ENCODE results near the gene VDAC1. TPM values are rescaled to one million over a fixed set of nuclear protein-coding genes. Genes with fewer than 3 reads are reported as not detected.
"Not testable (repeated sequence)": the region's sequence is repeated elsewhere in the genome, so short reads cannot be mapped to it uniquely, and the experiment has no call there.

VDAC1 gene
- total RNA-seq, 1 donor from 2014 or later = 189 TPM

DNA sequence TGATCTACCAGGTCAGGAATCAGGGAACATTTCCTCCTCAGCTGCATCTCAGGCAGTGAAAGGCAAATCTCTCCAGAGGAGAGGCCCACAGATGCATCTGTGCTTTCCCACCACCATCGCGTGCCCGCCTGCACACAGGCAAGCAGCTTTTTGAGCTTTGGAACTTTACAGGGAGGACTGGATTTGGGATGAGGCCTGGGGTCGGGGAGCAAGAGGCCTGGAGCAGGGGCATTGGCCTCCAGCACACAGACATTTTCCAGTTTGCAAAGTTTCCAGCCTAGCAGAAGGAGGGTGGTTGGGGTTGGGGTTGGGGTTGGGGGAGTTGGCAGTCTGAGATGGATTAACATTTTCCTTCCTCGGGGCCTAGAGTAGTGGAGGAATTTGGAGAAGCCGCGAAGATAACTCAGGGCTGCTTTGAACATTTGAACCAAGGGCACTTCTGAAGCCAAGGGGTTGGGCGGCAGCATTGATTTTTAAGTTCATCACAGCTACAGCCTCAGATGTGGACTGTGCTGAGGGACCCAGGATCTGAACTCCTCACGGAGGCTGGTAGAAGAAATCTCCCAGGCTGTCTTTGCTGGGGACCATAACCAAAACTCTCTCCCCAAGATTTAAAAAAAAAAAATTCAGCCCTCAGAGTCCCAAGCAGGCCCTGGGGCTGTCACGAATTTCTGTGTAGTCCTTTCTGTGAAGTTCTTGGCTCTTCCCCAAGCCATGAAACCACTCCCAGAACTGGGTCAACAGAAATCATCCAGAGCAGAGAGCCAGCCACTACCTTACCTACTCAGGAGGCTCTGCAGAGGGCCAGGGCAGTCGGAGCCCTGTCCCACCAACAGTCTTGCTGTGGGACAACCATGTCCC, 61.9 kb downstream of the VDAC1 start:
- no peak for DNase-seq (ENCODE audit: low read depth in 2 of 2)

DNA sequence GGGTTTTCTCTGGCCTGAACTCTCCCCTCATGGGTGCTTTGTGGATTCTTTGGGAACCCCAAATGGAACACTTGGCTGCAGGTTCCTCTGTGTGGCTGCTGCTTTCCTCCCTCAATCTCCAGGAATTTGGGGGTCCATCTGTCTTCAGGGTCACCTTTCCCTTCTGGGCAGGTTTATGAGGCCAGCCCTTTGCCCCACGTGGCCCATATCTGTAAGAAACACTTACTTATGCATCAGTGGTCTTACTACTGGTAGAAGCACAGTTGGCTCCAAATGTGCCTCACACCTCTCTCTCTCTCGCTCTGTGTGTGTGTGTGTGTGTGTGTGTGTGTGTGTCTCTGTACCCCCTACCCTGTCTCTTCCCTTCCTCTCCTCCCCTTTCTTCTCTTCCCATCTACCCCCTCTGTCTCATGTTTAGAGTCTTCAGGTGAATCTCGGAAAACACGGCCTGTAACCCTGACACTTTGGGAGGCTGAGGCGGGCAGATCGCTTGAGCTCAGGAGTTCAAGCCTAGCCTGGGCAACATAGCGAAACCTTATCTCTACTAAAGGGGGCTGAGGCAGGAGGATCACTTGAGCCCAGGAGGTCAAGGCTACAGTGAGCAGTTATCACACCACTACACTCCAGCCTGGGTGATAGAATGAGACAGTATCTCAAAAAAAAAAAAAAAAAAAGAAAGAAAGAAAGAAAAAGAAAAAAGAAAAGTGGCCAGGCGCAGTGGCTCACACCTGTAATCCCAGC, 63.1 kb downstream of the VDAC1 start:
- DNase-seq (ENCODE audit: low read depth in 2 of 2) = no peak

DNA sequence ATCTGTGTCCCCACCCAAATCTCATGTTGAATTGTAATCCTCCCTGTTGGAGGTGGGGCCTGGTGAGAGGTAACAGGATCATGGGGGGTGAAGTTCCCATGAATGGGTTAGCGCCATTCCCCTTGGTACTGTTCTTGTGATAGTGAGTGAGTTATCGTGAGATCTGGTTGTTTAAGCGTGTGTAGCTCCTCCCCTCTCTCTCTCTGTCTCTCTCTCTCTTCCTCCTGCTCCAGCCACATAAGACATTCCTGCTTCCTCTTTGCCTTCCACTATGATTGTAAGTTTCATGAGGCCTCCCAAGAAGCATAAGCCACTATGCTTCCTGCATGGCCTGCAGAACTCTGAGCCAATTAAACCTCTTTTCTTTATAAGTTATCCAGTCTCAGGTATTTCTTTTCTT, 65.1 kb downstream of the VDAC1 start:
- DNase-seq (ENCODE audit: low read depth in 2 of 2) = no peak

DNA sequence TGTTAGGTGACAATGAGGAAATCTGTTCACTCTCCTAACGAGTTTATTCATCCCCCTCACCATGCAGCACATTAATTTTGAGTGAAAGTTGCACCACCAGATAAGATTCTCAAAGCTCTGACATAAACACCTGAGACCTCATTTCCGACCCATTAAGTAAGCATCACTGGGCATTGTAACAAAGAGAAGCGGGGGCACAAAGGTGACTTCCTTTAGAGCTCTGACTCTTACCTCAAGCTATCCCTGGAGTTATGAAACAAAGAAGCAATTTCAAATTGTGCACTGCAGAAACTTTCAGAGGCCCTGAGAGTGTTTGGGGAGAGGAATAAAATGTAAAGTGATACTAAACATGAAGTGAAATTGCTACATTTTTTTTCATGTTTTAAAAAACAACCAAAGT, 65.8 kb downstream of the VDAC1 start:
- peak; percentile 47 to 73 for DNase-seq (ENCODE audit: low read depth in 2 of 2)

DNA sequence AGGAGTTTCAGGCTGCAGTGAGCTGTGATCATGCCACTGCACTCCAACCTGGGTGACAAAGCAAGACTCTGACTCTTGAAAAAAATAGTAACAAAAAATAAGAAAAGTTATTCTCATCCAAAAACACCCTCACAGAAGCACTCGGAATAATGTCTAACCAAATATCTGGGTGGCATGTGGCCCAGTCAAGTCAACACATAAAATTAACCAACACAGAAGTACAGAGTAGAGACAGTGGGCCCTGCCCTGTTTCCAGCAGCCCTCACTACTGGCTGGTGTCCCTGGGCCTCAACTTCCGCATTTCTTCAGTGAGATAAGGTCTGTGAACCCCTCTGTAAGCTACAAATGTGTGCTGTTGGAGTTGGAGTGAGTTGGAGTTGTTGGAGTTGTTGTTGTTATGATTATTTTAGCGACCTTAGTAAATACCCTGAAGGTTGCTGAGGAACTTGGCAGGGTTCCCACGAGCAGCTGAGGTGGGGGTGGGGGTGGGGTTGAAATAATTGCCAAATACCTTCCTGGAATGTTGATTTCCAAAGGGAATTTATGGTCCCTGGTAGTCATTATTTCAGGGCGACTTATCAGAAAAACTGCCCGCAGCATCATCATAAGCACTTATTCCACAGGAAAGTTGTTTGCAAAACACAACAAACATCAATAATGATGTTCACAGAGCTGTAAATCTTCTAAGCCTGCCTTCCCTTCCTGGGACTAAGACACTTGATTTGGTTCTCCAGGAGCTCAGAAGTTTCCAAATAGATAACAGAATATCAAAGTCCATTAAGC, 66.5 kb downstream of the VDAC1 start:
- peak; percentile 5 to 6 for DNase-seq (ENCODE audit: low read depth in 2 of 2)

DNA sequence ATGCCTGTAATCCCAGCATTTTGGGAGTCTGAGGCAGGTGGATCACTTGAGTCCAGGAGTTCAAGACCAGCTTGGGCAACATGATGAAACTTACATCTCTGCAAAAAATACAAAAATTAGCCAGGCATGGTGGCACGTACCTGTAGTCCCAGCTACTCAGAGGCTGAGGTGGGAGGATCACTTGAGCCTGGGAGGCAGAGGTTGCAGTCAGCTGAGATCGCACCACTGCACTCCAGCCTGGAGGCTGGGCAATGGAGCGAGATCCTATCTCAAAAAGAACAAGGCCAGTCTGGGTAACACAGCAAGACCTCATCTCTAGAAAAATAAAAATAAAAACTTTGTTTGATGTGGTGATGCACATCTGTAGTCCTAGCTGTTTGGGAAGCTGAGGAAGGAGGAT, 67.1 kb downstream of the VDAC1 start:
- not testable (repeated sequence) for DNase-seq (ENCODE audit: low read depth in 2 of 2)

DNA sequence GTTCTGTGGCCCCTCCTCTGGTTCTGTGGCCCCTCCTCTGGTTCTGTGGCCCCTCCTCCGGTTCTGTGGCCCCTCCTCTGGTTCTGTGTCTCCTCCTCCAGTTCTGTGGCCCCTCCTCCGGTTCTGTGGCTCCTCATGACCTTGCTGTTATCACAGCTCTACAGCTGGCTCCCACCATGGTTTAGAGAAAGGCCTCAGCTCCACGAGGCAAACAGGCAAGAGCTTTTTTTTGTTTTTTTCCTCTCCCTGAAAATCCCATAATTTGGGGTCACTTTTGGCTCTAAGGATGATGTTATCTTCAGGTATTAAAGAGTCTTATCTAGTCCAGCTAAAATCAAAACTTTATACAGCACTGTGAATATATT, 68.1 kb downstream of the VDAC1 start:
- no peak for DNase-seq (ENCODE audit: low read depth in 2 of 2)

DNA sequence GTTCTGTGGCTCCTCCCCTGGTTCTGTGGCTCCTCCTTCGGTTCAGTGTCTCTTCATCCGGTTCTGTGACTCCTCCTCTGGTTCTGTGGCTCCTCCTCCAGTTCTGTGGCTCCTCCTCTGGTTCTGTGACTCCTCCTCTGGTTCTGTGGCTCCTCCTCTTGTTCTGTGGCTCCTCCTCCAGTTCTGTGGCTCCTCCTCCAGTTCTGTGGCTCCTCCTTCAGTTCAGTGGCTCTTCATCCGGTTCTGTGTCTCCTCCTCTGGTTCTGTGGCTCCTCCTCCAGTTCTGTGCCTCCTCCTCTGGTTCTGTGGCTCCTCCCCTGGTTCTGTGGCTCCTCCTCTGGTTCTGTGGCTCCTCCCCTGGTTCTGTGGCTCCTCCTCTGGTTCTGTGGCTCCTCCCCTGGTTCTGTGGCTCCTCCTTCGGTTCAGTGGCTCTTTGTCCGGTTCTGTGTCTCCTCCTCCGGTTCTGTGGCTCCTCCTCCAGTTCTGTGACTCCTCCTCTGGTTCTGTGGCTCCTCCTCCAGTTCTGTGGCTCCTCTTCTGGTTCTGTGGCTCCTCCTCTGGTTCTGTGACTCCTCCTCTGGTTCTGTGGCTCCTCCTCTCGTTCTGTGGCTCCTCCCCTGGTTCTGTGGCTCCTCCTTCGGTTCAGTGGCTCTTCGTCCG, 68.7 kb downstream of the VDAC1 start:
- not testable (repeated sequence) for DNase-seq (ENCODE audit: low read depth in 2 of 2)

DNA sequence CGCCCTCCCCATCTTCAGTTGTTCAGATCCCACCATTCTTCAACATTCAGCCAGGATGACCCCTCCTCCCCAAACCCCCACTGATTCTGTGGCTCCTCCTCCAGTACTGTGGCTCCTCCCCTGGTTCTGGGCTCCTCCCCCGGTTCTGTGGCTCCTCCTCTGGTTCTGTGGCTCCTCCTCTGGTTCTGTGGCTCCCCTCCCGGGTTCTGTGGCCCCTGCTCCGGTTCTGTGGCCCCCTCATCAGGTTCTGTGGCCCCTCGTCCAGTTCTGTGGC, 69.2 kb downstream of the VDAC1 start:
- DNase-seq (ENCODE audit: low read depth in 2 of 2) = no peak

DNA sequence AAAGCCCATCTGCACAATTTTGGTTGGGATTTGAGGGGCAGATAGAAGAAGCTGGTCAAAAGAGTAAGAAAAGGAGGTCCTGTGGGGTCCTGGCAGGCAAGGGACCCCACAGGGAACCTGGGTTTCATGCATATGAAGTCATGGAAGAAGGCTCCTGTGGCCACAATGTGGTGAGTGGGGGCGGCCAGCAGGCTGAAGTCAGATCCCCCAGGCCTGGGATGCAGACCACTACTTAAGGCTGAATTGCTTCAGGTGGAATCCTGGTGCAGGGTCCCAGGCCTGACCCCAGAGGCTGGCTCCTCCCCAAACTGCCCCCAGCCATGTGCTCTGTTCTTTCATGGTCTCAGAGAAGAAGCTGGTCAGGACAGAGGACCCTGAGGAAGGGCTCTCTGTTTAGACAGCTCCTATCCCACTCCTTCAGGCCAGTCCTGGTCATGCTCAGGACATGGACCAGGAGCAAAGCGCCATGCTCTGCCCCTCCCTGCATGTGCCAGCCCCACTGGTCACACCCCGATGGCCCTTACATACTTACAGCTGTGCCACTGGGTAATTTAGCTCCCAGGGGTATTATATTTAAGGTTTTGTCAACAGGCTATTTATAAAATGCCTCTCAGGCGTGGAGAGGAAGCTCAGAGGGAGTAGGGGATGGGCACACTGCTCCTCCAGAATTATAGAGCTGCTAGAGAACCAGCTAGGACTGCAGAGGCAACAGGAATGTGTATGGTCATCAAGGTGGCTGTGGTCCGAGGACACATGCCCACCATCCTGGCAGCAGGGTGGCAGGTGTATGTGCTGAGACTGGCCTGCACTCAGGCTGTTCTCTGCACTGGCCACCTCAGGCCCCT, 69.7 kb downstream of the VDAC1 start:
- no peak for DNase-seq (ENCODE audit: low read depth in 2 of 2)

DNA sequence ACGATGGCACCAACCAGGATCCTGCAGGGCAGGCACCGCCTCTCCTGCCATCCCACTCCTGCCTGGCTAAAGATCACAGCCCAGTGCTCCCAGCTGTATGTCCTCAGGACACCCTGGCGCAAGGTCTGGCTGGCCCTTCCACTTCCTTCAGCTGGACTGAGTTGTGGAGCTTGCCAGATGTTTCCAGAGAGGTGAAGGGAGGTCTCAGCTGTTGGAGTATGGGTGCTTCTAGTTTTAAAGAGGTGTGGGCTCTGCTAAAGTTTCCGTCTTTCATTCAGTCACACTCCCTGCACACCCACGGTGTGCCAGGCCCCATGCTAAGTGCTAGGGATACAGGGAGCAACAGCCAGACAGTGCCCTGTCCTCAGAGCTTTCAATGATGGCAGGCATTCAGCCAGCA, 70.5 kb downstream of the VDAC1 start:
- DNase-seq (ENCODE audit: low read depth in 2 of 2) = no peak

DNA sequence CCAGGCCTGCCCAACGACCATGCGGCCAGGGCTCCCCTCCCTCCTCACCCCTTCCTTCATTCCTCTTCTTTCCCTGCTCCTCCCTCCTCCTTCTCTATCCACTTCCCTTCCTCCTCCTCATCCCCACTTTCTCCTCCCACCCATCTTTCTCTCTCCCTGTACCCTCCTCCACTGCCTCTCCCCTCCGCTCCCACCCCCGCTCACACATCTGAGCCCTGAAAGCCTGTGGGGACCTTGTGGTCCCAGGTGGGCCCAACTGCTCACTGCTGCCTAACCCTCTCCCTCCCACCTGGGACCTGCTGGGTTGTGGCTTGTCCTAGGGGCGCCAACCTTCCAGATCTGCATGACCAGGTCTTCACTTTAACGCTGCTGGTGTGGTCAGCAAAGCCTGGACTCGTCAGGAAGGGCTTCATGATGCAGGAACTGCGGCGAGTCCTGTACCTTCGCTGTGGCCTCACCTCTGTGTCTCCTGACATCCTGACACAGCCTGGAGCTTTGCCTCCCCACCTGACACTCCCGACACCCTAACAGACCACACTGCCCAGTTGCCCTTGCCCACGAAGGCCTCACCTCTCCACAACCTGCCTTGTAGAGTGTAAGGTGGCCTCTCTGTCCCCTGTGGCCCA, 71.0 kb downstream of the VDAC1 start:
- DNase-seq (ENCODE audit: low read depth in 2 of 2) = no peak

DNA sequence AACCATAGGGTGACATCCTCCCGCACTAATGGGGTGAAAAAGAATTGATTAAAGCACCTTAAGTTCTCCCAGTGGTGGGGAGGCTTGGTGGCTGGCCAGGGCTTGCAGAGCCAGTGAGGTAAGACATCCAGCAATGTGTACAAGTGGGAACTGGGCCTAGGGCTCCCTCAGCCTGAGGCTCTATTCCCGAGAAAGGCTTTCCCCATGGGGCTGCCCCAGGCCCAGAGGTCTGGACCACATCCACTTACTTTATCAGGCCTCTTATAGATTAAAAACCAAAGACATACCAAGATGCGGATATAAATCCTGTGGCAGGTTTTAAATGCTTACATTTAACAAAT, 71.6 kb downstream of the VDAC1 start:
- no peak for DNase-seq (ENCODE audit: low read depth in 2 of 2)

DNA sequence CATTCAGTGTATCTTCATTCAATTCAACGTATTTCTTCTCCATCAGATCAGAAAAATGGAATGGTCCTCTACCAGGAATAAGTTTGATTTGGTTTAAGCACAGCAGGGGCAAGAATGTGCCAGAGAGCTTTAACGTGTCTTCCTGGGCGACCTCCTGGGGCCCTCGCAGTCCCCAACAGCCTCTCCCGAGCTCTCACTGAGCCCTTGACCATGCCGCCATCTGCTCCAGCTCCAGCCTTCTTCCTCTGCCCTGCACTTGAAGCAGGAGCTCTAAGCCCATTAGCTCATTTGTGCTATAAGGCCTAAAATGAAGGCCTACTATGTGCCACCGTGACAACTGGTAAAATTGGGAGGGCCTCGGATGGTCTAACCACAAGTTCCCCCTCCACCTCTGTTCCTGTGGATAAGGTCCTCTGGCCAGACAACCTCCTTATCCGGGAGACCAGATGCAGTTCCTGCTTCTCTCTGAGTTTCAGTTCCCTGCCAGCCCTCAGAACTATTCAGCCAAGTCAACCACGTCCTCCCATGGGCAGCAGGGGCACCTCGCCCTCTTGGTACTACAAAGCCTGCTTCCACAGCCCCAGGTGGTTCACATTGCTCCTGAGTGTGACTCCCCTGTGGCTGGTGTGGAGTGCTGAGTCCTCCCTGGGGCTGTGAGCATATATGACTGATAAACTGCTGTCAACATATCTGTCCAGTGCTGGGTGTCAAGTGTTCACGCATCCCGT, 72.2 kb downstream of the VDAC1 start:
- no peak for DNase-seq (ENCODE audit: low read depth in 2 of 2)

DNA sequence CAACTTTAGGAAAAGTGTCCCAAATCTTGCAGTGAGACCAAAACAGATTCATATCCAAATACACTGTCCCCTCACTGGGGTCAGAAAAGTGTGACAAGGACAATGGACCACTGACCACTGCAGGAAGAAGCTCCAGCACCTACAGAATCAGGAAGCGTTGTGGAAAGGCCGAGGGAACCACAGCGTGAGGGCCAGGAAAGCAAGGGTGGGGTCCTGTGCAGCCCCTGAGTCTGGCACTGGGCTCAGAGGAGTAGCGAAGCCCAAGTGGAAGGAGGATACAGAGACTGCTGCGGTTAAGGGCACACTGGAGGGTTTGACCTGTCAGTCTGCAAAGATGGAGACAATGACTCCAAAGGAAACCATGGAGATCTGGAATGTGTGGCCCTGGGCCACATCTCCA, 73.2 kb downstream of the VDAC1 start:
- no peak for DNase-seq (ENCODE audit: low read depth in 2 of 2)

DNA sequence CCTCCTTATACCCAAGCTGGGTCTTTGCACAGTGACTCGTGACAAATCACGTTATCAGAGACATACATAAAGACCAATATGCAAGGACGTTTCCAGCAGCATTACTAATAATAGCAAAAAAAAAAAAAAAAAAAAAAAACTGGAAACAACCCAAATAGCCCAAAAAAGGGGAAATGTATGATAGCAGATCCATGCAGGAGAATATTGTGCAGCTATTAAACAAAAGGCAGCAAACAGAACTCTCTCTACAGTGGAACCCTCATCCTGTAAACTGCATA, 74.0 kb downstream of the VDAC1 start:
- no peak for DNase-seq (ENCODE audit: low read depth in 2 of 2)

DNA sequence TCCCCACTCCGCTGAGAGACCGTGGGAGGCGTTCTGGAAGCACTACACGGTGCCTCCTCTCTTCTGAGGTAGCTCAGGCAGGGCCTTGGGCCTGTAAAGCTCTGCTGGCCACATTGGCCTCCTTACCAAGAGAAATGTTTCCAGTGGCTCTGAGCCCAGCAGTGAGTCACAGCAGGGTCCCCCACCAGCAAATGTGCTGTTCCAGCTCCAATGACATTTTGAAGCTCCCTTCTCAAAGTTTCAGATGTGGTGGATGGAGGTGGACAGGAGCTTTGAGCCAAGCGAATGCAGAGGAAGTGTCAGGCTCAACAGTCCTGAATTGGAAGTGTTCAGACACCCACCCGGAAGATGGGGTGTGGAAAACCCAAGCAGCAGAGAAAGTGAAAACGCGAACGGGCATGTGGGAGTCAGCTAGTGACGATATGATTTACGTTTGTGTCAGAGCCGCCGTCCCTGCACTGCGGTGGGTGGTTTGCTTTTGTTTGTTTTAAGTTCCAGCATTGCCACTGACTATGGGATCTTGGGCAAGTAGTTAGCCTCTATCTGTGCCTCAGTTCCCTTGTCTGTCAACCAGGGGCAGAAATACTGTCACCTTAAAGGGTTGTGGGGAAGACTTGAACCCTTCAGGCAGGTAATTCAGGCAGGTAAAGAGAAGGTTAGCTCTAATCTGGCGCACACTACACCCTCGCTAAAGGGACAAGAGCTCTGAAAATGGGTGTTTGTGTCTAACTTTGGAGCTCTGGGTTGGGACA, 74.5 kb downstream of the VDAC1 start:
- DNase-seq (ENCODE audit: low read depth in 2 of 2) = peak; percentile 33 to 65

DNA sequence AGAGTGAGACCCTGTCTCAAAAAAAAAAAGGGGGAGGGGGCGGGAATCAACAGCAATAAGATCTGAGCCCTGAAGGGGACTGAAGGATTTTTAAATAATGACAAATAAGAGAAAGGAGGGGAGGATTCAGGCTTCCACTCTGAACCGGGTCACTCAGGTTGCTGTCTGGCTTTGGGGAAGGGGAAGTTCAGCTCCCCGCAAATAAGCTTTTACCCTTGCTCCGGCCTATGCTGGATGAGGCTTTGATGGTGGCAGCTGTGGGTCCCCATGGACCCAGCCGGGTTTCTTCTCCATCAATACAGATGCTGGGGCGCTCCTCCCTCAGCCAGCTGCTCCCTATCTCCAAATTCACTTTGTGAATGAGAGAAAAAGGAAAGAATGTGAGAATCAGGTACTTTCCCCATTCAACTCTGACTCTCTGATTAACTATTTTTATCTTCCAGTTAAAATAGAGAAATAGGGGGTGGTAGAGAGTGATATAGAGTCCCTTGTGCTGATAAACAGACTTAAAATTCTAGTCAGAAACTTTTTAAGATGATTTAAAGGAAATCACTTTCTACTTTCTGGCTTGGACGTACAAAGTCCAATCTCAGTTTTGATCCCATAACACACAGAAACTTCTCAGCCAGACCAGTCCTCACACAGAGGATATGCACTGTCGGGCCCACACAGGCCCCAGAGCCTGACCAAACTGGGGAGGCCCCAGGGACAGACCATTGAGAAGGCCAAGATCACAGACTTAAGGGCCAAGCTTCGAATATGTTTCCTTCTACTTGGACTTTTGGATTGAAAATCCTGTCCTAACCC, 76.0 kb downstream of the VDAC1 start:
- no peak for DNase-seq (ENCODE audit: low read depth in 2 of 2)
